Measurements from ENCODE around the gene KCNK3. TPM values are rescaled to one million over a fixed set of nuclear protein-coding genes. Genes with fewer than 3 reads are reported as not detected.

Gene KCNK3
- total and polyA plus RNA-seq, 10 of the 15 experiments (the other 5 are each of a cell fraction or from before 2014, with no cell fraction given) = 0.13 TPM; not detected in 9

GRCh38 chr2:26764078-26764887 lies 71.8 kb downstream of the KCNK3 start, which contains the start of gene SLC35F6:
SLC35F6 (plus strand) TSS chr2:26764284; CDS start chr2:26764350, 66 bp downstream.
- peak; percentile 93 for ATAC-seq
- FAIRE-seq = peak; percentile 35
- TF ChIP-seq ELK1 (IDR thresholded peaks at IDR 0.05; ENCODE audit: low read depth, low read length) (peak; percentile 46; the same call in 1 of the 2 replicates), STAT1 (conservative IDR thresholded peaks at IDR 0.05) (0 out of 2 replicates have a peak, but pooled peaks have one; percentile 48), CBFB (IDR thresholded peaks at IDR 0.05; ENCODE audit: low read depth) (0 out of 2 replicates have a peak, but pooled peaks have one; percentile 29), SMAD1 (IDR thresholded peaks at IDR 0.05; ENCODE audit: low read depth, partially characterized antibody) (no peak), BMI1 (IDR thresholded peaks at IDR 0.05; ENCODE audit: borderline replicate concordance) (no peak), E2F4 (IDR thresholded peaks at IDR 0.05; ENCODE audit: low read depth, low read length) (peak; percentile 23; the same call in 1 of the 2 replicates), NR2C1 (IDR thresholded peaks at IDR 0.05) (peak; percentile 81), USF2 (IDR thresholded peaks at IDR 0.05; ENCODE audit: borderline replicate concordance, low read depth, low read length) (peak; percentile 88), TCF3 (IDR thresholded peaks at IDR 0.05; ENCODE audit: borderline replicate concordance, insufficient read depth, low read depth, low read length) (0 out of 2 replicates have a peak, but pooled peaks have one; percentile 39), RAD51 (IDR thresholded peaks at IDR 0.05) (peak; percentile 96), SMAD5 (IDR thresholded peaks at IDR 0.05; ENCODE audit: low read depth) (0 out of 2 replicates have a peak, but pooled peaks have one; percentile 52), BHLHE40 (IDR thresholded peaks at IDR 0.05; ENCODE audit: borderline replicate concordance in 1 of 2, low read depth in 2 of 2, low read length in 1 of 2) (peak; percentile 82 to 98), BRCA1 (IDR thresholded peaks at IDR 0.05; ENCODE audit: low read depth, low read length) (no peak), ATF3 (IDR thresholded peaks at IDR 0.05; ENCODE audit: borderline replicate concordance, extremely low read depth, low read depth, low read length) (peak; percentile 87; the same call in 1 of the 2 replicates), KDM1A (IDR thresholded peaks at IDR 0.05; ENCODE audit: borderline replicate concordance) (no peak), IKZF1 (conservative IDR thresholded peaks at IDR 0.05) (peak; percentile 60), SP1 (IDR thresholded peaks at IDR 0.05; ENCODE audit: low read depth, low read length) (peak; percentile 5), BCL3 (IDR thresholded peaks at IDR 0.05; ENCODE audit: borderline replicate concordance, insufficient read depth, low read depth, low read length, poor library complexity, severe bottlenecking) (no peak)

More at GRCh38 chr2:26764078-26764887, 71.8 kb downstream of the KCNK3 start, which contains the start of gene SLC35F6:
- RAD21 ChIA-PET (ENCODE audit: unreplicated experiment) = no interaction called here
- CTCF ChIA-PET = interaction anchor here (0.6 kb wide), 1 partner anchor 162 kb away, joined by 3 read pairs; no protein-coding TSS in a partner anchor
- Histone ChIP-seq H3K27ac (ENCODE audit: control insufficient read depth, insufficient read depth) (peak within 1 kb of the TSS; percentile 85), H3K27me3 (replicated peaks in 1 of 2; ENCODE audit: control insufficient read depth in 2 of 2, insufficient read depth in 2 of 2, low read length in 1 of 2) (no peaks in the 10 kb centered on the region), H3K79me2 (ENCODE audit: control insufficient read depth, insufficient read depth, low read length) (peaks cover 38% of the 10 kb centered on the region), H3K4me3 (peak within 1 kb of the TSS; percentile 89), H3K36me3 (ENCODE audit: control insufficient read depth in 2 of 2, insufficient read depth in 2 of 2, low read length in 1 of 2) (no peaks in the 10 kb centered on the region; a peak in 2 of 4 replicates), H3K9me3 (replicated peaks; ENCODE audit: control insufficient read depth, insufficient read depth, low read length) (no peaks in the 10 kb centered on the region), H3K9ac (ENCODE audit: control insufficient read depth, insufficient read depth, low read length) (peak within 1 kb of the TSS; percentile 76), H4K20me1 (ENCODE audit: control insufficient read depth, insufficient read depth) (no peaks in the 10 kb centered on the region), H3K4me1 (ENCODE audit: control insufficient read depth, insufficient read depth, low read length) (peaks cover 14% of the 10 kb centered on the region; the same call in 1 of the 2 replicates), H2AFZ (ENCODE audit: control insufficient read depth, low read depth, low read length) (peak within 1 kb of the TSS; percentile 88), H3K4me2 (ENCODE audit: control insufficient read depth, insufficient read depth) (peak within 1 kb of the TSS; percentile 84)
- no peak for DNase-seq (ENCODE audit: low read depth, low spot score)
- SMC1A ChIA-PET (ENCODE audit: uncharacterized antibody, unreplicated experiment) = no interaction called here
- in situ Hi-C loops (cut with MboI) = no loop called here
- 2% methylated on average over 68 of the region's 68 CpGs for WGBS (ENCODE audit: insufficient coverage, insufficient replicate concordance, low lambda C conversion rate, missing lambda C conversion rate)
- intact Hi-C loops (cut with micrococcal nuclease; ENCODE audit: unreplicated experiment) = loop anchor here (1.0 kb wide), 1 partner anchor 21 kb away; no protein-coding TSS in a partner anchor
- BruUV-seq (replicated peaks) = TSS peak; percentile 66
- POLR2A ChIA-PET = no interaction called here
